ENCODE measurements around the gene UQCRH. TPM values are rescaled to one million over a fixed set of nuclear protein-coding genes. Genes with fewer than 3 reads are reported as not detected.

Gene UQCRH
- total and polyA plus RNA-seq, 2 donors from 2014 or later = 188 to 850 TPM

- H3K36me3 ChIP-seq (ENCODE audit: control insufficient read depth in 2 of 3, insufficient read depth in 3 of 3, low read length in 3 of 3) = peaks cover 4 to 19% (median 17%) of the 10 kb centered on the region in 3 donors
- intact Hi-C loops (cut with DNase I) = no loop called here
Measured at GRCh38 chr1:46281021-46281420, 22.5 kb upstream of the UQCRH start.

DNA sequence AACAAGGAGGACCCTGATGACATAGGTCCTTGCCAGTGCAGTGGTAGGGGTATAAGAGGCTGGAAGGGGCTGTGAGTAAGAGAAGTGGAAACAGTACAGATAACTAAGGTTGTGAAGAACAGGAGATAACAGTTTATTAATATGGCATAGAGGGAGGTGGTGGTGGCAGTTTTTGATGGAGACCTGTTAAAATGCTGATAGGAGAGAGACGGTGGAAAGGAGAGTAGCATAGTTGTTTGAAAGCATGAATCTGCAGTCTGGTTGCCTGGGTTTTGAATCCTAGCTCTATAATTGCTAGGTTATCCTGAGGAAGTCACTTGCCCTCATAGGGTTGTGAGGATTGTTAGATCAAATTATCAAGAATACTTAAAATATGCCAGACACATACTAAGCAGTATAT lies 19.4 kb upstream of the UQCRH start:
- DNase-seq (no peak), FAIRE-seq (no peak)
- Histone ChIP-seq H3K9me3 (ENCODE audit: control insufficient read depth in 2 of 3, insufficient read depth in 1 of 3, low read length in 3 of 3) (no peaks in the 10 kb centered on the region), H3K4me1 (ENCODE audit: control insufficient read depth in 2 of 3, insufficient read depth in 2 of 3, low read depth in 1 of 3, low read length in 3 of 3) (no peaks in the 10 kb centered on the region), H3K27ac (ENCODE audit: low read depth in 2 of 2, low read length in 2 of 2) (no peak overlapping the region), H3K27me3 (ENCODE audit: control insufficient read depth, insufficient read depth, low read length) (no peaks in the 10 kb centered on the region), H3K9ac (ENCODE audit: low read length in 3 of 3) (no peak overlapping the region), H3K36me3 (ENCODE audit: control insufficient read depth in 2 of 3, insufficient read depth in 3 of 3, low read length in 3 of 3) (peaks cover 6 to 36% (median 20%) of the 10 kb centered on the region in 3 donors), H3K4me3 (ENCODE audit: low read length in 3 of 3) (no peak overlapping the region)
- intact Hi-C loops (cut with DNase I) = no loop called here
- TF ChIP-seq, protein P1, sequence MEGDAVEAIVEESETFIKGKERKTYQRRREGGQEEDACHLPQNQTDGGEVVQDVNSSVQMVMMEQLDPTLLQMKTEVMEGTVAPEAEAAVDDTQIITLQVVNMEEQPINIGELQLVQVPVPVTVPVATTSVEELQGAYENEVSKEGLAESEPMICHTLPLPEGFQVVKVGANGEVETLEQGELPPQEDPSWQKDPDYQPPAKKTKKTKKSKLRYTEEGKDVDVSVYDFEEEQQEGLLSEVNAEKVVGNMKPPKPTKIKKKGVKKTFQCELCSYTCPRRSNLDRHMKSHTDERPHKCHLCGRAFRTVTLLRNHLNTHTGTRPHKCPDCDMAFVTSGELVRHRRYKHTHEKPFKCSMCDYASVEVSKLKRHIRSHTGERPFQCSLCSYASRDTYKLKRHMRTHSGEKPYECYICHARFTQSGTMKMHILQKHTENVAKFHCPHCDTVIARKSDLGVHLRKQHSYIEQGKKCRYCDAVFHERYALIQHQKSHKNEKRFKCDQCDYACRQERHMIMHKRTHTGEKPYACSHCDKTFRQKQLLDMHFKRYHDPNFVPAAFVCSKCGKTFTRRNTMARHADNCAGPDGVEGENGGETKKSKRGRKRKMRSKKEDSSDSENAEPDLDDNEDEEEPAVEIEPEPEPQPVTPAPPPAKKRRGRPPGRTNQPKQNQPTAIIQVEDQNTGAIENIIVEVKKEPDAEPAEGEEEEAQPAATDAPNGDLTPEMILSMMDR (IDR thresholded peaks at IDR 0.05; ENCODE audit: borderline replicate concordance, extremely low read depth, insufficient read depth) = no peak

More at GRCh38 chr1:46281021-46281420, 22.5 kb upstream of the UQCRH start:
- TF ChIP-seq, protein P1 (IDR thresholded peaks at IDR 0.05; ENCODE audit: borderline replicate concordance, extremely low read depth, insufficient read depth) = no peak
- Histone ChIP-seq H3K27ac (ENCODE audit: low read depth in 2 of 2, low read length in 2 of 2) (no peak overlapping the region), H3K4me3 (ENCODE audit: low read length in 3 of 3) (no peak overlapping the region), H3K27me3 (ENCODE audit: control insufficient read depth, insufficient read depth, low read length) (no peaks in the 10 kb centered on the region), H3K4me1 (ENCODE audit: control insufficient read depth in 2 of 3, insufficient read depth in 2 of 3, low read depth in 1 of 3, low read length in 3 of 3) (no peaks in the 10 kb centered on the region), H3K9me3 (ENCODE audit: control insufficient read depth in 2 of 3, insufficient read depth in 1 of 3, low read length in 3 of 3) (no peaks in the 10 kb centered on the region), H3K9ac (ENCODE audit: low read length in 3 of 3) (no peak overlapping the region)
- DNase-seq (no peak), FAIRE-seq (no peak)

- Histone ChIP-seq H3K27me3 (ENCODE audit: control insufficient read depth, insufficient read depth, low read length) (no peaks in the 10 kb centered on the region), H3K4me1 (ENCODE audit: control insufficient read depth in 2 of 3, insufficient read depth in 2 of 3, low read depth in 1 of 3, low read length in 3 of 3) (no peaks in the 10 kb centered on the region), H3K4me3 (ENCODE audit: low read length in 3 of 3) (no peak overlapping the region), H3K36me3 (ENCODE audit: control insufficient read depth in 2 of 3, insufficient read depth in 3 of 3, low read length in 3 of 3) (peaks cover 6 to 41% (median 20%) of the 10 kb centered on the region in 3 donors), H3K9me3 (ENCODE audit: control insufficient read depth in 2 of 3, insufficient read depth in 1 of 3, low read length in 3 of 3) (no peaks in the 10 kb centered on the region), H3K27ac (ENCODE audit: low read depth in 2 of 2, low read length in 2 of 2) (no peak overlapping the region), H3K9ac (ENCODE audit: low read length in 3 of 3) (no peak overlapping the region)
- intact Hi-C loops (cut with DNase I) = no loop called here
- TF ChIP-seq, protein P1 (IDR thresholded peaks at IDR 0.05; ENCODE audit: borderline replicate concordance, extremely low read depth, insufficient read depth) = no peak
- DNase-seq = no peak
- FAIRE-seq = no peak
Measured at GRCh38 chr1:46284597-46285564, 18.6 kb upstream of the UQCRH start.
